ENCODE measurements around the gene YAP1. TPM values are rescaled to one million over a fixed set of nuclear protein-coding genes. Genes with fewer than 3 reads are reported as not detected.

Gene YAP1
- total RNA-seq, 1 experiment from 2014 or later: 57.5 TPM

- TF ChIP-seq, protein P1, sequence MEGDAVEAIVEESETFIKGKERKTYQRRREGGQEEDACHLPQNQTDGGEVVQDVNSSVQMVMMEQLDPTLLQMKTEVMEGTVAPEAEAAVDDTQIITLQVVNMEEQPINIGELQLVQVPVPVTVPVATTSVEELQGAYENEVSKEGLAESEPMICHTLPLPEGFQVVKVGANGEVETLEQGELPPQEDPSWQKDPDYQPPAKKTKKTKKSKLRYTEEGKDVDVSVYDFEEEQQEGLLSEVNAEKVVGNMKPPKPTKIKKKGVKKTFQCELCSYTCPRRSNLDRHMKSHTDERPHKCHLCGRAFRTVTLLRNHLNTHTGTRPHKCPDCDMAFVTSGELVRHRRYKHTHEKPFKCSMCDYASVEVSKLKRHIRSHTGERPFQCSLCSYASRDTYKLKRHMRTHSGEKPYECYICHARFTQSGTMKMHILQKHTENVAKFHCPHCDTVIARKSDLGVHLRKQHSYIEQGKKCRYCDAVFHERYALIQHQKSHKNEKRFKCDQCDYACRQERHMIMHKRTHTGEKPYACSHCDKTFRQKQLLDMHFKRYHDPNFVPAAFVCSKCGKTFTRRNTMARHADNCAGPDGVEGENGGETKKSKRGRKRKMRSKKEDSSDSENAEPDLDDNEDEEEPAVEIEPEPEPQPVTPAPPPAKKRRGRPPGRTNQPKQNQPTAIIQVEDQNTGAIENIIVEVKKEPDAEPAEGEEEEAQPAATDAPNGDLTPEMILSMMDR (IDR thresholded peaks at IDR 0.05; ENCODE audit: unreplicated experiment): no peak
- Mint-ChIP-seq H3K27me3 (ENCODE audit: unreplicated experiment) (no peaks in the 10 kb centered on the region), H3K36me3 (ENCODE audit: insufficient read depth, unreplicated experiment) (peaks cover 16% of the 10 kb centered on the region), H3K9me3 (ENCODE audit: low read depth, unreplicated experiment) (no peaks in the 10 kb centered on the region), H3K27ac (ENCODE audit: unreplicated experiment) (no peak overlapping the region), H3K4me3 (ENCODE audit: low read depth, unreplicated experiment) (no peak overlapping the region), H3K4me1 (ENCODE audit: low read depth, unreplicated experiment) (peaks cover 18% of the 10 kb centered on the region)
- BruUV-seq (replicated peaks): no TSS peak
- CTCF ChIA-PET: interaction anchor here (0.7 kb wide), 1 partner anchor 125 kb away, joined by 3 read pairs; no protein-coding TSS in a partner anchor
- intact Hi-C loops (cut with micrococcal nuclease; ENCODE audit: unreplicated experiment): loop anchor here (10.0 kb wide), 1 partner anchor 401 kb away; no protein-coding TSS in a partner anchor
- no peak for DNase-seq
Measured at GRCh38 chr11:102266099-102266498, 155.9 kb downstream of the YAP1 start.

DNA sequence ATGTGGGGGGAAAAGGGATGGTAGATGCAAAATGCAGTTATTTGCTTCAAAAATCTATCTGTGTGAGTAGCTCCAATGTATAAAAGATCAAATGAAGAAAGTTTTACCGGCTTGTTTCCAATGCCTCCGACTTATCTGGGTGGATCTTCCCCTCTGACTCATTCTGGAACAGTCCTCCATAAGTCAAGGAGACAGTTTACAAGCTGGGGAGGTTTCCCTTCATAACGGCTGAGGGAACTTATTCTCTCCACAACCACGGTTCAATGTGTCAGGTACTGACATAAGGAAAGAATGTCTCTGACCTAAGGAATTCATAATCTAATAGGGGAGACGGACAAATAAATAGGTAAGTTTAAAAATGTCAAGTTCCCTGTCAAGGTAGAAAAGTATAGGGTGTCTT is 157.4 kb downstream of the YAP1 start:
- TF ChIP-seq, protein P1 (IDR thresholded peaks at IDR 0.05; ENCODE audit: unreplicated experiment): no peak
- DNase-seq: no peak
- CTCF ChIA-PET: interaction anchor here (0.6 to 3.2 kb wide), 5 partner anchors 12 to 405 kb away, joined by 3 to 14 read pairs (median 4); no protein-coding TSS in a partner anchor
- BruUV-seq (replicated peaks): no TSS peak
- Mint-ChIP-seq H3K4me1 (ENCODE audit: low read depth, unreplicated experiment) (peaks cover 28% of the 10 kb centered on the region), H3K27ac (ENCODE audit: unreplicated experiment) (peak overlapping the region; percentile 9), H3K36me3 (ENCODE audit: insufficient read depth, unreplicated experiment) (peaks cover 16% of the 10 kb centered on the region), H3K9me3 (ENCODE audit: low read depth, unreplicated experiment) (no peaks in the 10 kb centered on the region), H3K4me3 (ENCODE audit: low read depth, unreplicated experiment) (peak overlapping the region; percentile 73), H3K27me3 (ENCODE audit: unreplicated experiment) (no peaks in the 10 kb centered on the region)
- intact Hi-C loops (cut with micrococcal nuclease; ENCODE audit: unreplicated experiment): loop anchor here (2.0 to 10.0 kb wide), 2 partner anchors 257 to 403 kb away; no protein-coding TSS in a partner anchor

- Mint-ChIP-seq H3K27me3 (ENCODE audit: unreplicated experiment) (no peaks in the 10 kb centered on the region), H3K9me3 (ENCODE audit: low read depth, unreplicated experiment) (no peaks in the 10 kb centered on the region), H3K4me3 (ENCODE audit: low read depth, unreplicated experiment) (peak overlapping the region; percentile 73), H3K4me1 (ENCODE audit: low read depth, unreplicated experiment) (peaks cover 35% of the 10 kb centered on the region), H3K27ac (ENCODE audit: unreplicated experiment) (peak overlapping the region; percentile 87), H3K36me3 (ENCODE audit: insufficient read depth, unreplicated experiment) (peaks cover 16% of the 10 kb centered on the region)
- CTCF ChIA-PET: interaction anchor here (0.6 to 3.2 kb wide), 14 partner anchors 11 to 406 kb away, joined by 3 to 14 read pairs (median 4); no protein-coding TSS in a partner anchor
- BruUV-seq (replicated peaks): no TSS peak
- TF ChIP-seq, protein P1 (IDR thresholded peaks at IDR 0.05; ENCODE audit: unreplicated experiment): no peak
- intact Hi-C loops (cut with micrococcal nuclease; ENCODE audit: unreplicated experiment): loop anchor here (2.0 to 10.0 kb wide), 2 partner anchors 258 to 404 kb away; no protein-coding TSS in a partner anchor
- peak; percentile 90 for DNase-seq
Measured at GRCh38 chr11:102268083-102268984, 158.1 kb downstream of the YAP1 start.

DNA sequence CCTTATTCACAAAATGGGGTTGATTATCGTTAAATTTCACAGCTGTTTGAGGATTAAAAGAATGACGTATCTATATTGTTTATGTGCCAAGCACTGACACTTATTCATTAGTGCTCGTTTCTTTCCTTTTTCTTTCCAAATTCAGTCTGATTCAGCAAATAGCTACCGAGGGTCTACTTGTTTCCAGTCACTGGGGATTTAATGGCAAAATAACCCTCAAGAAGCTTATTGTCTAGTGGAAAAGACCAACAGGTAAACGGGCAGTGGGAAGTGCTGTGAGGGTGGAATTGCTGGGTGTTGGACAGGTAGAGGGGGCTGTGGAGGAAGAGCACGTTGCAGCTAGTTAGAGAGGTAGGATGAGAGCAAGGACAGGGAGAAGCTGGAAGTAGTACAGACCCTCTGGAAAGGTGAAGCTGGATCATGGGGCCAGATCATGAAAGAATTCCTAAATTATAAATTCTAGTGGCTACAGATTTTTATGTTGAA is 158.8 kb downstream of the YAP1 start:
- Mint-ChIP-seq H3K4me3 (ENCODE audit: low read depth, unreplicated experiment) (peak overlapping the region; percentile 73), H3K27ac (ENCODE audit: unreplicated experiment) (peak overlapping the region; percentile 87), H3K27me3 (ENCODE audit: unreplicated experiment) (no peaks in the 10 kb centered on the region), H3K4me1 (ENCODE audit: low read depth, unreplicated experiment) (peaks cover 35% of the 10 kb centered on the region), H3K36me3 (ENCODE audit: insufficient read depth, unreplicated experiment) (peaks cover 16% of the 10 kb centered on the region), H3K9me3 (ENCODE audit: low read depth, unreplicated experiment) (no peaks in the 10 kb centered on the region)
- DNase-seq: no peak
- CTCF ChIA-PET: interaction anchor here (0.8 to 3.2 kb wide), 12 partner anchors 10 to 407 kb away, joined by 3 to 14 read pairs (median 4); no protein-coding TSS in a partner anchor
- intact Hi-C loops (cut with micrococcal nuclease; ENCODE audit: unreplicated experiment): loop anchor here (2.0 to 10.0 kb wide), 2 partner anchors 258 to 404 kb away; no protein-coding TSS in a partner anchor
- TF ChIP-seq, protein P1 (IDR thresholded peaks at IDR 0.05; ENCODE audit: unreplicated experiment): no peak
- BruUV-seq (replicated peaks): no TSS peak

Data from Calu3 (cell line).